Keratinocyte (primary cell): ENCODE data around the gene ZNF425. TPM values are rescaled to one million over a fixed set of nuclear protein-coding genes. Genes with fewer than 3 reads are reported as not detected.

Experiments used
- DNase-seq: peaks from one replicate; pipeline ENCODE4 v3.0.0-alpha.2; 2011; ENCODE audit warnings: low read depth, missing footprints, low spot score
- FAIRE-seq: peaks from 2 replicates; lab custom pipeline; 2011; peaks lifted over from hg19 to GRCh38; lab: Jason Lieb, UNC
- H2AFZ ChIP-seq: 2 replicates; pipeline ENCODE4 v1.6.0; 2012; ENCODE audit warnings: low read length, control low read depth, inconsistent platforms; ENCODE audit not compliant: control insufficient read depth
- H3K27ac ChIP-seq: 2 replicates; pipeline ENCODE4 v1.5.1; 2011; ENCODE audit warnings: low read length; ENCODE audit not compliant: control insufficient read depth, insufficient read depth
- H3K27me3 ChIP-seq: 3 replicates; pipeline ENCODE4 v1.6.0; 2011; ENCODE audit warnings: low read length; ENCODE audit not compliant: control insufficient read depth, insufficient read depth; ENCODE audit errors: extremely low read depth
- H3K36me3 ChIP-seq, 2 experiments: 2 replicates in 1 of 2; 3 replicates in 1 of 2; pipeline ENCODE4 v1.5.1; 2011; ENCODE audit warnings: low read length in 2 of 2, mild to moderate bottlenecking in 1 of 2; ENCODE audit not compliant: control insufficient read depth in 2 of 2, insufficient read depth in 2 of 2; ENCODE audit errors: extremely low read depth in 1 of 2
- H3K4me1 ChIP-seq: 3 replicates; pipeline ENCODE4 v1.5.1; 2011; ENCODE audit warnings: low read length; ENCODE audit not compliant: control insufficient read depth, insufficient read depth; ENCODE audit errors: extremely low read depth
- H3K4me2 ChIP-seq: 3 replicates; pipeline ENCODE4 v1.6.0; 2011; ENCODE audit warnings: low read depth, low read length; ENCODE audit not compliant: control insufficient read depth, insufficient read depth; ENCODE audit errors: extremely low read depth
- H3K4me3 ChIP-seq, 3 experiments: fragments of 200-600 bp in 1 of 3; sonication (generic) in 1 of 3; 2 replicates in 2 of 3; 3 replicates in 1 of 3; pipeline ENCODE4 v1.5.1; 2011 to 2016; ENCODE audit warnings: low read length in 3 of 3, mild to moderate bottlenecking in 3 of 3, control low read depth in 2 of 3, inconsistent platforms in 1 of 3, low read depth in 1 of 3, mixed read lengths in 1 of 3, mixed run types in 1 of 3, moderate library complexity in 1 of 3; ENCODE audit not compliant: control insufficient read depth in 2 of 3, insufficient read depth in 2 of 3; ENCODE audit errors: extremely low read depth in 1 of 3
- H3K79me2 ChIP-seq: 2 replicates; pipeline ENCODE4 v1.6.0; 2012; ENCODE audit warnings: low read length; ENCODE audit not compliant: control insufficient read depth, insufficient read depth
- H3K9ac ChIP-seq: 3 replicates; pipeline ENCODE4 v1.6.0; 2011; ENCODE audit warnings: low read length; ENCODE audit not compliant: control insufficient read depth, insufficient read depth; ENCODE audit errors: extremely low read depth
- H3K9me1 ChIP-seq: 3 replicates; pipeline ENCODE4 v1.6.0; 2011; ENCODE audit warnings: low read length; ENCODE audit not compliant: control insufficient read depth, insufficient read depth; ENCODE audit errors: extremely low read depth
- H3K9me3 ChIP-seq: 2 replicates; pipeline ENCODE4 v1.5.1; 2012; ENCODE audit warnings: low read depth, low read length; ENCODE audit not compliant: control insufficient read depth
- H4K20me1 ChIP-seq: 3 replicates; pipeline ENCODE4 v1.6.0; 2011; ENCODE audit warnings: low read length; ENCODE audit not compliant: control insufficient read depth, insufficient read depth; ENCODE audit errors: extremely low read depth
- EZH2 ChIP-seq: IDR thresholded peaks from one replicate; pipeline ENCODE4 v1.6.1; 2012; ENCODE audit warnings: inconsistent platforms, mild to moderate bottlenecking, low read length, moderate library complexity
- dilution Hi-C: fragments of 300-500 bp; cut with MboI; formaldehyde crosslinking; loops from one replicate; pipeline ENCODE4 v1.7.0; 2020; ENCODE audit warnings: low sequenced_read_pairs; ENCODE audit not compliant: extremely low pct_ligation_motif_present
- polyA plus RNA-seq, 5 experiments: library from polyadenylated mRNA; depleted of rRNA in 3 of 5; stranded (reverse) in 3 of 5; stranded (forward) in 1 of 5; unstranded in 1 of 5; fragments of >200 nt; gene quantifications; 1 replicate in 1 of 5; 2 replicates in 3 of 5; 3 replicates in 1 of 5; pipeline versions ENCODE4 v1.2.1 to v1.2.3, GENCODE V29; 2011 to 2012; ENCODE audit warnings: missing spikeins in 2 of 5, low read depth in 1 of 5, low replicate concordance in 1 of 5
- TF ChIP-seq, protein P1 (sequence below), 3 experiments: IDR thresholded peaks in 1 of 3; conservative IDR thresholded peaks in 1 of 3; optimal IDR thresholded peaks in 1 of 3; 2 replicates in 2 of 3; 3 replicates in 1 of 3; pipeline versions ENCODE3 to v1.5.1; 2011; ENCODE audit warnings: low read length in 3 of 3, mild to moderate bottlenecking in 3 of 3, moderate library complexity in 2 of 3, control low read depth in 1 of 3, inconsistent platforms in 1 of 3; ENCODE audit not compliant: insufficient read depth in 2 of 3; ENCODE audit errors: extremely low read depth in 1 of 3

The ZNF425 gene
- polyA plus RNA-seq, 1 donor (not counting 4 experiments of a cell fraction or from before 2014, with no cell fraction given), result 1.8 TPM

DNA sequence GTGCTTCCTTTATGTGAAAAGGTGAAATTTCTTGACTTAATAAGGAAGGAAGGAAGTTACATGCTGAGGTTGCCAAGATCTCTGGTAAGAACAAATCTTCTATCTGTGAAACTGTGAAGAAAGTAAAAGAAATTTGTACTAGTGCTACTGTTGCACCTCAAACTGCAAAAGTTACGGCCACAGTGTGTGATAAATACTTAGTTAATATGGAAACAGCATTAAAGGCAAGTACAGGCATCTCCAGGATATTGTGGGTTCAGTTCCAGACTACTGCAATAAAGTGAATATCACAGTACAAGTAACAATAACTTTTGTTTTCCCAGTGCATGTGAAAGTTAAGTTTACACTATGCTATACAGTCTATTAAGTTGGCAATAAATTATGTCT, 46.4 kb upstream of the ZNF425 start:
- TF ChIP-seq, protein P1, sequence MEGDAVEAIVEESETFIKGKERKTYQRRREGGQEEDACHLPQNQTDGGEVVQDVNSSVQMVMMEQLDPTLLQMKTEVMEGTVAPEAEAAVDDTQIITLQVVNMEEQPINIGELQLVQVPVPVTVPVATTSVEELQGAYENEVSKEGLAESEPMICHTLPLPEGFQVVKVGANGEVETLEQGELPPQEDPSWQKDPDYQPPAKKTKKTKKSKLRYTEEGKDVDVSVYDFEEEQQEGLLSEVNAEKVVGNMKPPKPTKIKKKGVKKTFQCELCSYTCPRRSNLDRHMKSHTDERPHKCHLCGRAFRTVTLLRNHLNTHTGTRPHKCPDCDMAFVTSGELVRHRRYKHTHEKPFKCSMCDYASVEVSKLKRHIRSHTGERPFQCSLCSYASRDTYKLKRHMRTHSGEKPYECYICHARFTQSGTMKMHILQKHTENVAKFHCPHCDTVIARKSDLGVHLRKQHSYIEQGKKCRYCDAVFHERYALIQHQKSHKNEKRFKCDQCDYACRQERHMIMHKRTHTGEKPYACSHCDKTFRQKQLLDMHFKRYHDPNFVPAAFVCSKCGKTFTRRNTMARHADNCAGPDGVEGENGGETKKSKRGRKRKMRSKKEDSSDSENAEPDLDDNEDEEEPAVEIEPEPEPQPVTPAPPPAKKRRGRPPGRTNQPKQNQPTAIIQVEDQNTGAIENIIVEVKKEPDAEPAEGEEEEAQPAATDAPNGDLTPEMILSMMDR (optimal IDR thresholded peaks at IDR 0.05 in 1 of 3, IDR thresholded peaks at IDR 0.05 in 1 of 3, conservative IDR thresholded peaks at IDR 0.05 in 1 of 3; ENCODE audit: extremely low read depth in 1 of 3, insufficient read depth in 2 of 3, low read length in 3 of 3), result no peak
- Histone ChIP-seq H2AFZ (no peak overlapping the region), H3K27me3 (no peaks in the 10 kb centered on the region), H3K4me1 (peaks cover 12% of the 10 kb centered on the region), H3K4me2 (peak overlapping the region; percentile 52), H3K9ac (peak overlapping the region; percentile 33), H3K79me2 (peaks cover 4% of the 10 kb centered on the region), H4K20me1 (no peaks in the 10 kb centered on the region), H3K4me3 (no peak overlapping the region), H3K9me1 (no peaks in the 10 kb centered on the region), H3K27ac (peak overlapping the region; percentile 88), H3K36me3 (peaks cover 13 to 20% of the 10 kb centered on the region in 2 experiments), H3K9me3 (no peaks in the 10 kb centered on the region)
- DNase-seq, result no peak
- dilution Hi-C loops, result no loop called here
- FAIRE-seq, result no peak

DNA sequence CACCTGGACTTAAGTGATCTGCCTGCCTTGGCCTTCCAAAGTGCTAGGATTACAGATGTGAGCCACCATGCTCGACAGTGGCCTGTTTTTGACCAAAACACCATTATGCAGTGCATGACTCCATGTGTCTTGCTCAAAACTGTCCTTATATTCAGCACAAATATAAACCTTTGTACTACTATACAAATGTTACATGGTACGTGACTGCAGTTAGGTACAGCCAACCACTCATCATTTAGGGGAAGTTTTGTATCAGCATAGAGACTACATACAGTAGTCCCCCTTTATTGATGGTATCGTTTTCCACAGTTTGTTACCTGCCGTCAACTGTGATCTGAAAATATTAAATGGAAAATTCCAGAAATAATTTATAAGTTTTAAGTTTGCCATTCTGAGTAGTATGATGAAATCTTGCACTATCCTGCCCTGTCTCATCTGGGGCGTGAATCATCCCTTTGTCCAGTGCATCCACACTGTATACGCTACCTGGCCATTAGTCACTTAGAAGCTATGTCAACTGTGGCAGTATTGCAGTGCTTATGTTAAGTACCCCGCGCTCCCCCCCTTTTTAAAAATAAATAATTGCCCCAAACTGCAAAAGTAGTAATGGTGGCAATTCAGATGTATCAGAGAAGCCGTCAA, 45.9 kb upstream of the ZNF425 start:
- Histone ChIP-seq H3K36me3 (peaks cover 8 to 20% of the 10 kb centered on the region in 2 experiments), H3K9me1 (no peaks in the 10 kb centered on the region), H3K27ac (peak overlapping the region; percentile 88), H3K4me2 (peak overlapping the region; percentile 52), H4K20me1 (no peaks in the 10 kb centered on the region), H2AFZ (no peak overlapping the region), H3K9me3 (no peaks in the 10 kb centered on the region), H3K79me2 (peaks cover 4% of the 10 kb centered on the region), H3K9ac (peak overlapping the region; percentile 33), H3K27me3 (no peaks in the 10 kb centered on the region), H3K4me1 (peaks cover 16% of the 10 kb centered on the region), H3K4me3 (no peak overlapping the region)
- TF ChIP-seq, protein P1 (optimal IDR thresholded peaks at IDR 0.05 in 1 of 3, IDR thresholded peaks at IDR 0.05 in 1 of 3, conservative IDR thresholded peaks at IDR 0.05 in 1 of 3; ENCODE audit: extremely low read depth in 1 of 3, insufficient read depth in 2 of 3, low read length in 3 of 3), result no peak
- no peak for TF ChIP-seq EZH2
- dilution Hi-C loops, result no loop called here
- peak; percentile 66 for DNase-seq
- FAIRE-seq, result peak; percentile 83
